BLaER1 (cell line): ENCODE measurements around the gene FCHSD2.
A peak's percentile ranks its signal among the peaks of the same experiment; 100 is the strongest.
"Not testable (repeated sequence)": the region's sequence is repeated elsewhere in the genome, so short reads cannot be mapped to it uniquely, and the experiment has no call there.

Source experiments
- H3K27ac ChIP-seq: shearing (Covaris generic); formaldehyde crosslinking; 2 replicates; pipeline ENCODE4 v1.8.1; 2022
- H3K27me3 ChIP-seq: shearing (Covaris generic); formaldehyde crosslinking; 2 replicates; pipeline ENCODE4 v1.8.1; 2022
- H3K36me3 ChIP-seq: shearing (Covaris generic); formaldehyde crosslinking; 2 replicates; pipeline ENCODE4 v1.8.1; 2022
- H3K4me1 ChIP-seq: shearing (Covaris generic); formaldehyde crosslinking; 2 replicates; pipeline ENCODE4 v1.8.1; 2022
- H3K4me2 ChIP-seq: shearing (Covaris generic); formaldehyde crosslinking; 2 replicates; pipeline ENCODE4 v1.8.1; 2022
- H3K4me3 ChIP-seq: shearing (Covaris generic); formaldehyde crosslinking; 2 replicates; pipeline ENCODE4 v1.8.1; 2022
- H3K9ac ChIP-seq: shearing (Covaris generic); formaldehyde crosslinking; 2 replicates; pipeline ENCODE4 v1.8.1; 2022
- H3K9me3 ChIP-seq: shearing (Covaris generic); formaldehyde crosslinking; 2 replicates; pipeline ENCODE4 v1.8.1; 2022
- H4K20me1 ChIP-seq: shearing (Covaris generic); formaldehyde crosslinking; 2 replicates; pipeline ENCODE4 v1.8.1; 2022
- Cebpa-rat ChIP-seq: shearing (Covaris generic); IDR thresholded peaks from 2 replicates; pipeline ENCODE4 v1.8.1; 2022

FCHSD2 gene

GRCh38 chr11:73141031-73141308 is 1.1 kb downstream of the FCHSD2 start:
- Histone ChIP-seq H3K9ac (peak overlapping the region; percentile 94), H3K4me2 (peak overlapping the region; percentile 88), H3K4me1 (peaks cover 68% of the 10 kb centered on the region), H3K27ac (peak overlapping the region; percentile 98), H3K27me3 (no peaks in the 10 kb centered on the region), H4K20me1 (peaks cover 47% of the 10 kb centered on the region), H3K4me3 (peak overlapping the region; percentile 94), H3K9me3 (no peaks in the 10 kb centered on the region), H3K36me3 (peaks cover 18% of the 10 kb centered on the region)
- no peak for TF ChIP-seq Cebpa-rat

GRCh38 chr11:73140213-73141030 is 1.7 kb downstream of the FCHSD2 start:
- peak overlapping the region; percentile 88 for H3K4me2 ChIP-seq
- H3K27me3 ChIP-seq, result no peaks in the 10 kb centered on the region
- H3K9ac ChIP-seq, result peak overlapping the region; percentile 94
- peaks cover 63% of the 10 kb centered on the region for H3K4me1 ChIP-seq
- peak overlapping the region; percentile 98 for H3K27ac ChIP-seq
- peaks cover 52% of the 10 kb centered on the region for H4K20me1 ChIP-seq
- no peak for TF ChIP-seq Cebpa-rat
- peak overlapping the region; percentile 94 for H3K4me3 ChIP-seq
- no peaks in the 10 kb centered on the region for H3K9me3 ChIP-seq
- H3K36me3 ChIP-seq, result peaks cover 24% of the 10 kb centered on the region

GRCh38 chr11:73139476-73140198 is 2.5 kb downstream of the FCHSD2 start:
- Histone ChIP-seq H3K9ac (peak overlapping the region; percentile 94), H3K4me2 (peak overlapping the region; percentile 88), H3K9me3 (no peaks in the 10 kb centered on the region), H4K20me1 (peaks cover 57% of the 10 kb centered on the region), H3K36me3 (peaks cover 30% of the 10 kb centered on the region), H3K27ac (peak overlapping the region; percentile 98), H3K27me3 (no peaks in the 10 kb centered on the region), H3K4me3 (peak overlapping the region; percentile 94), H3K4me1 (peaks cover 55% of the 10 kb centered on the region)
- TF ChIP-seq Cebpa-rat, result no peak

GRCh38 chr11:73137944-73138274 is 4.2 kb downstream of the FCHSD2 start:
- TF ChIP-seq Cebpa-rat, result no peak
- H3K9ac ChIP-seq, result no peak overlapping the region
- H3K4me2 ChIP-seq, result peak overlapping the region; percentile 36
- H3K27ac ChIP-seq, result no peak overlapping the region
- no peak overlapping the region for H3K4me3 ChIP-seq
- peaks cover 46% of the 10 kb centered on the region for H3K36me3 ChIP-seq
- H3K9me3 ChIP-seq, result no peaks in the 10 kb centered on the region
- no peaks in the 10 kb centered on the region for H3K27me3 ChIP-seq
- peaks cover 38% of the 10 kb centered on the region for H3K4me1 ChIP-seq
- H4K20me1 ChIP-seq, result peaks cover 73% of the 10 kb centered on the region

- Histone ChIP-seq H3K27me3 (no peaks in the 10 kb centered on the region), H3K36me3 (peaks cover 51% of the 10 kb centered on the region), H3K9ac (no peak overlapping the region), H4K20me1 (peaks cover 78% of the 10 kb centered on the region), H3K4me1 (peaks cover 38% of the 10 kb centered on the region), H3K9me3 (no peaks in the 10 kb centered on the region), H3K4me2 (peak overlapping the region; percentile 36), H3K27ac (no peak overlapping the region), H3K4me3 (no peak overlapping the region)
- no peak for TF ChIP-seq Cebpa-rat
Observed at GRCh38 chr11:73137262-73137943, 4.7 kb downstream of the FCHSD2 start.

GRCh38 chr11:73136722-73137121 is 5.4 kb downstream of the FCHSD2 start:
- H3K4me3 ChIP-seq, H3K27me3 ChIP-seq, H3K4me2 ChIP-seq, H3K9ac ChIP-seq, H3K9me3 ChIP-seq, H3K27ac ChIP-seq: not testable (repeated sequence)
- peaks cover 58% of the 10 kb centered on the region for H3K36me3 ChIP-seq
- H4K20me1 ChIP-seq, result peaks cover 81% of the 10 kb centered on the region
- H3K4me1 ChIP-seq, result peaks cover 38% of the 10 kb centered on the region

- Histone ChIP-seq H3K4me2 (no peak overlapping the region), H4K20me1 (peaks cover 80% of the 10 kb centered on the region), H3K4me3 (no peak overlapping the region), H3K4me1 (peaks cover 38% of the 10 kb centered on the region), H3K36me3 (peaks cover 69% of the 10 kb centered on the region), H3K27me3 (no peaks in the 10 kb centered on the region), H3K9ac (no peak overlapping the region), H3K9me3 (no peaks in the 10 kb centered on the region), H3K27ac (no peak overlapping the region)
- no peak for TF ChIP-seq Cebpa-rat
Observed at GRCh38 chr11:73135346-73136284, 6.5 kb downstream of the FCHSD2 start.

GRCh38 chr11:73132349-73132748 is 9.8 kb downstream of the FCHSD2 start:
- peaks cover 80% of the 10 kb centered on the region for H4K20me1 ChIP-seq
- not testable (repeated sequence) for H3K27ac ChIP-seq, H3K4me2 ChIP-seq, H3K4me1 ChIP-seq, H3K4me3 ChIP-seq, H3K9ac ChIP-seq, H3K9me3 ChIP-seq, H3K27me3 ChIP-seq
- H3K36me3 ChIP-seq, result peaks cover 94% of the 10 kb centered on the region

- H3K27ac ChIP-seq, result no peak overlapping the region
- no peak overlapping the region for H3K4me2 ChIP-seq
- peaks cover 16% of the 10 kb centered on the region for H3K9me3 ChIP-seq
- TF ChIP-seq Cebpa-rat, result no peak
- H3K36me3 ChIP-seq, result peaks cover 96% of the 10 kb centered on the region
- no peaks in the 10 kb centered on the region for H3K27me3 ChIP-seq
- H3K9ac ChIP-seq, result no peak overlapping the region
- H3K4me3 ChIP-seq, result no peak overlapping the region
- peaks cover 77% of the 10 kb centered on the region for H4K20me1 ChIP-seq
- H3K4me1 ChIP-seq, result no peaks in the 10 kb centered on the region
Observed at GRCh38 chr11:73130181-73130580, 11.9 kb downstream of the FCHSD2 start.
